GM12878 (cell line): Measurements from ENCODE around the gene STOML3.

Source experiments
- EP300 ChIP-seq, 2 experiments: fragments of 150-350 bp in 1 of 2; IDR thresholded peaks; 2 replicates each; pipeline ENCODE4 v1.6.1; 2011 to 2012; ENCODE audit warnings: low read depth in 2 of 2, low read length in 2 of 2, borderline replicate concordance in 1 of 2, improper control_type of control experiment in 1 of 2, inconsistent platforms in 1 of 2; ENCODE audit not compliant: control insufficient read depth in 1 of 2
- EZH2 ChIP-seq: IDR thresholded peaks from 2 replicates; pipeline ENCODE4 v1.6.1; 2012; ENCODE audit warnings: low read depth, mild to moderate bottlenecking, control low read depth, inconsistent platforms, low read length, borderline replicate concordance; ENCODE audit not compliant: control insufficient read depth
- MYC ChIP-seq: IDR thresholded peaks from 2 replicates; pipeline ENCODE4 v1.6.1; 2011; ENCODE audit warnings: mild to moderate bottlenecking, low read length, moderate library complexity, inconsistent platforms; ENCODE audit not compliant: insufficient read depth, insufficient replicate concordance, insufficient read length, severe bottlenecking
- NFIC ChIP-seq: IDR thresholded peaks from 2 replicates; pipeline ENCODE4 v1.6.1; 2012; ENCODE audit warnings: low read depth, mild to moderate bottlenecking, inconsistent platforms, low read length, moderate library complexity
- POLR2AphosphoS2 ChIP-seq: IDR thresholded peaks from 2 replicates; pipeline ENCODE4 v1.6.1; 2011; ENCODE audit warnings: low read depth, mild to moderate bottlenecking, low read length, improper control_type of control experiment, moderate library complexity
- POLR2AphosphoS5 ChIP-seq: IDR thresholded peaks from 2 replicates; pipeline ENCODE4 v1.6.1; 2011; ENCODE audit warnings: mild to moderate bottlenecking, low read length, inconsistent platforms
- SIN3A ChIP-seq: IDR thresholded peaks from 2 replicates; pipeline ENCODE4 v1.6.1; 2012; ENCODE audit warnings: low read depth, low read length, improper control_type of control experiment
- SMC3 ChIP-seq: IDR thresholded peaks from 2 replicates; pipeline ENCODE4 v1.6.1; 2011; ENCODE audit warnings: low read length, improper control_type of control experiment, borderline replicate concordance
- YY1 ChIP-seq: IDR thresholded peaks from 2 replicates; pipeline ENCODE4 v1.6.1; 2011; ENCODE audit warnings: low read depth, mild to moderate bottlenecking, low read length
- ZNF207 ChIP-seq: fragments of 450-650 bp; IDR thresholded peaks from 2 replicates; pipeline ENCODE4 v1.6.1; 2014; ENCODE audit warnings: antibody characterized with exemption, mild to moderate bottlenecking, borderline replicate concordance
- TF ChIP-seq, protein P1 (sequence below): IDR thresholded peaks from 2 replicates; pipeline ENCODE4 v1.6.1; 2012; ENCODE audit warnings: improper control_type of control experiment, low read depth, low read length; ENCODE audit not compliant: insufficient replicate concordance
- TF ChIP-seq, protein P2 (sequence below): IDR thresholded peaks from 2 replicates; pipeline ENCODE4 v1.6.1; 2011; ENCODE audit warnings: low read depth, mild to moderate bottlenecking, low read length, moderate library complexity, borderline replicate concordance; ENCODE audit errors: extremely low read depth
- TF ChIP-seq, protein P3 (sequence below): IDR thresholded peaks from 2 replicates; pipeline ENCODE4 v1.6.1; 2012; ENCODE audit warnings: low read length, inconsistent platforms
- TF ChIP-seq, protein P4 (sequence below), 3 experiments: IDR thresholded peaks in 2 of 3; conservative IDR thresholded peaks in 1 of 3; 2 replicates each; pipeline ENCODE4 v1.5.1; 2011; ENCODE audit warnings: low read depth in 3 of 3, low read length in 3 of 3, mild to moderate bottlenecking in 3 of 3, control low read depth in 2 of 3, moderate library complexity in 2 of 3, inconsistent platforms in 1 of 3, mixed read lengths in 1 of 3; ENCODE audit not compliant: control insufficient read depth in 2 of 3, insufficient read depth in 1 of 3; ENCODE audit errors: extremely low read depth in 1 of 3

DNA sequence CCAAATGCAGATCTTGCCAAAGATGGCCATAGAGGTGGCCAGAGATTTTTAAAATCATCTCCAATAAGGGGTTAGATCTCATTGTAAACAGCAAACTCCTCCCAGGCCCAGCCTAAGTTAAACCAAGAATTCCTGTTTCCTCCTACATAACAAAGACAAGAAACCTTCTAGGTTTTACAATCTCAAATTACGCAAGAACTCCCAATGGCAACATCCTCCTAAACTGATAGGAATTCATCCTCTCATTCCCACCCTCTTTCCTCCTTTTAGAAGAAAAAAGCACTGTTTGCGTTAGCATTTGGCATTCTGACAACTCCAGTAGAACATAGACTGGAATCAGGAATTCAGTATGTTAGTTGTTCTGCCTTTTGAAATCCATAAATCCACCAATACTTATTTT is 32.7 kb upstream of the STOML3 start:
- TF ChIP-seq EZH2 (no peak), YY1 (no peak), MYC (no peak), SMC3 (no peak), ZNF207 (no peak), EP300 (IDR thresholded peaks at IDR 0.05; ENCODE audit: borderline replicate concordance in 1 of 2, control insufficient read depth in 1 of 2, low read depth in 2 of 2, low read length in 2 of 2) (no peak), SIN3A (no peak), NFIC (no peak), POLR2AphosphoS2 (no peak), POLR2AphosphoS5 (no peak)
- TF ChIP-seq, protein P1, sequence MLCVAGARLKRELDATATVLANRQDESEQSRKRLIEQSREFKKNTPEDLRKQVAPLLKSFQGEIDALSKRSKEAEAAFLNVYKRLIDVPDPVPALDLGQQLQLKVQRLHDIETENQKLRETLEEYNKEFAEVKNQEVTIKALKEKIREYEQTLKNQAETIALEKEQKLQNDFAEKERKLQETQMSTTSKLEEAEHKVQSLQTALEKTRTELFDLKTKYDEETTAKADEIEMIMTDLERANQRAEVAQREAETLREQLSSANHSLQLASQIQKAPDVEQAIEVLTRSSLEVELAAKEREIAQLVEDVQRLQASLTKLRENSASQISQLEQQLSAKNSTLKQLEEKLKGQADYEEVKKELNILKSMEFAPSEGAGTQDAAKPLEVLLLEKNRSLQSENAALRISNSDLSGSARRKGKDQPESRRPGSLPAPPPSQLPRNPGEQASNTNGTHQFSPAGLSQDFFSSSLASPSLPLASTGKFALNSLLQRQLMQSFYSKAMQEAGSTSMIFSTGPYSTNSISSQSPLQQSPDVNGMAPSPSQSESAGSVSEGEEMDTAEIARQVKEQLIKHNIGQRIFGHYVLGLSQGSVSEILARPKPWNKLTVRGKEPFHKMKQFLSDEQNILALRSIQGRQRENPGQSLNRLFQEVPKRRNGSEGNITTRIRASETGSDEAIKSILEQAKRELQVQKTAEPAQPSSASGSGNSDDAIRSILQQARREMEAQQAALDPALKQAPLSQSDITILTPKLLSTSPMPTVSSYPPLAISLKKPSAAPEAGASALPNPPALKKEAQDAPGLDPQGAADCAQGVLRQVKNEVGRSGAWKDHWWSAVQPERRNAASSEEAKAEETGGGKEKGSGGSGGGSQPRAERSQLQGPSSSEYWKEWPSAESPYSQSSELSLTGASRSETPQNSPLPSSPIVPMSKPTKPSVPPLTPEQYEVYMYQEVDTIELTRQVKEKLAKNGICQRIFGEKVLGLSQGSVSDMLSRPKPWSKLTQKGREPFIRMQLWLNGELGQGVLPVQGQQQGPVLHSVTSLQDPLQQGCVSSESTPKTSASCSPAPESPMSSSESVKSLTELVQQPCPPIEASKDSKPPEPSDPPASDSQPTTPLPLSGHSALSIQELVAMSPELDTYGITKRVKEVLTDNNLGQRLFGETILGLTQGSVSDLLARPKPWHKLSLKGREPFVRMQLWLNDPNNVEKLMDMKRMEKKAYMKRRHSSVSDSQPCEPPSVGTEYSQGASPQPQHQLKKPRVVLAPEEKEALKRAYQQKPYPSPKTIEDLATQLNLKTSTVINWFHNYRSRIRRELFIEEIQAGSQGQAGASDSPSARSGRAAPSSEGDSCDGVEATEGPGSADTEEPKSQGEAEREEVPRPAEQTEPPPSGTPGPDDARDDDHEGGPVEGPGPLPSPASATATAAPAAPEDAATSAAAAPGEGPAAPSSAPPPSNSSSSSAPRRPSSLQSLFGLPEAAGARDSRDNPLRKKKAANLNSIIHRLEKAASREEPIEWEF: no peak
- TF ChIP-seq, protein P2, sequence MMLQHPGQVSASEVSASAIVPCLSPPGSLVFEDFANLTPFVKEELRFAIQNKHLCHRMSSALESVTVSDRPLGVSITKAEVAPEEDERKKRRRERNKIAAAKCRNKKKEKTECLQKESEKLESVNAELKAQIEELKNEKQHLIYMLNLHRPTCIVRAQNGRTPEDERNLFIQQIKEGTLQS: no peak
- TF ChIP-seq, protein P3, sequence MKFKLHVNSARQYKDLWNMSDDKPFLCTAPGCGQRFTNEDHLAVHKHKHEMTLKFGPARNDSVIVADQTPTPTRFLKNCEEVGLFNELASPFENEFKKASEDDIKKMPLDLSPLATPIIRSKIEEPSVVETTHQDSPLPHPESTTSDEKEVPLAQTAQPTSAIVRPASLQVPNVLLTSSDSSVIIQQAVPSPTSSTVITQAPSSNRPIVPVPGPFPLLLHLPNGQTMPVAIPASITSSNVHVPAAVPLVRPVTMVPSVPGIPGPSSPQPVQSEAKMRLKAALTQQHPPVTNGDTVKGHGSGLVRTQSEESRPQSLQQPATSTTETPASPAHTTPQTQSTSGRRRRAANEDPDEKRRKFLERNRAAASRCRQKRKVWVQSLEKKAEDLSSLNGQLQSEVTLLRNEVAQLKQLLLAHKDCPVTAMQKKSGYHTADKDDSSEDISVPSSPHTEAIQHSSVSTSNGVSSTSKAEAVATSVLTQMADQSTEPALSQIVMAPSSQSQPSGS: no peak
- TF ChIP-seq, protein P4, sequence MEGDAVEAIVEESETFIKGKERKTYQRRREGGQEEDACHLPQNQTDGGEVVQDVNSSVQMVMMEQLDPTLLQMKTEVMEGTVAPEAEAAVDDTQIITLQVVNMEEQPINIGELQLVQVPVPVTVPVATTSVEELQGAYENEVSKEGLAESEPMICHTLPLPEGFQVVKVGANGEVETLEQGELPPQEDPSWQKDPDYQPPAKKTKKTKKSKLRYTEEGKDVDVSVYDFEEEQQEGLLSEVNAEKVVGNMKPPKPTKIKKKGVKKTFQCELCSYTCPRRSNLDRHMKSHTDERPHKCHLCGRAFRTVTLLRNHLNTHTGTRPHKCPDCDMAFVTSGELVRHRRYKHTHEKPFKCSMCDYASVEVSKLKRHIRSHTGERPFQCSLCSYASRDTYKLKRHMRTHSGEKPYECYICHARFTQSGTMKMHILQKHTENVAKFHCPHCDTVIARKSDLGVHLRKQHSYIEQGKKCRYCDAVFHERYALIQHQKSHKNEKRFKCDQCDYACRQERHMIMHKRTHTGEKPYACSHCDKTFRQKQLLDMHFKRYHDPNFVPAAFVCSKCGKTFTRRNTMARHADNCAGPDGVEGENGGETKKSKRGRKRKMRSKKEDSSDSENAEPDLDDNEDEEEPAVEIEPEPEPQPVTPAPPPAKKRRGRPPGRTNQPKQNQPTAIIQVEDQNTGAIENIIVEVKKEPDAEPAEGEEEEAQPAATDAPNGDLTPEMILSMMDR (IDR thresholded peaks at IDR 0.05 in 2 of 3, conservative IDR thresholded peaks at IDR 0.05 in 1 of 3; ENCODE audit: control insufficient read depth in 2 of 3, extremely low read depth in 1 of 3, insufficient read depth in 1 of 3, low read depth in 3 of 3, low read length in 3 of 3): no peak
